GM12865 (cell line): ENCODE measurements around the gene LSM4.

ENCODE experiments used
- DNase-seq: peaks from one replicate; pipeline ENCODE4 v3.0.0; 2010; ENCODE audit warnings: low read depth
- H3K4me3 ChIP-seq: 2 replicates; pipeline ENCODE4 v1.5.1; 2011; ENCODE audit warnings: mild to moderate bottlenecking, low read depth, low read length, control low read depth
- TF ChIP-seq, protein P1 (sequence below): IDR thresholded peaks from 2 replicates; pipeline ENCODE4 v1.5.1; 2011; ENCODE audit warnings: low read length, control low read depth, low read depth, inconsistent platforms; ENCODE audit not compliant: insufficient read depth; ENCODE audit errors: missing control alignments

LSM4 gene

DNA sequence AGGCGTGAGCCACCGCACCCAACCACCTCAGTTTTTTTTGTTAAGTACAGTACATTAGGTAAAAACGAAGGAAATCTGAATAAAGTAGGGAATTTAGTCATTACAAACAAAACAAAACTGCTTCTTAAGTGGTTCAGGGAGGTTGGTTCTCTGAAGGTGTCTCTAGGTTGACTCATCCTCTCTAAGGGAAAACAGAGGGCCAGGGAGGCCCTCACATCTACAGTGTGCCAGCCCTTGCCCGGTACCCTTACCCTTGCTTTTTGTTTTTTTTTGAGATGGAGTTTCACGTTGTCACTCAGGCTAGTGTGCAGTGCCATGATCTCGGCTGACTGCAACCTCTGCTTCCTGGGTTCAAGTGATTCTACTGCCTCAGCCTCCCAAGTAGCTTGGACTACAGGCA, 24.3 kb downstream of the LSM4 start:
- no peak for DNase-seq
- TF ChIP-seq, protein P1, sequence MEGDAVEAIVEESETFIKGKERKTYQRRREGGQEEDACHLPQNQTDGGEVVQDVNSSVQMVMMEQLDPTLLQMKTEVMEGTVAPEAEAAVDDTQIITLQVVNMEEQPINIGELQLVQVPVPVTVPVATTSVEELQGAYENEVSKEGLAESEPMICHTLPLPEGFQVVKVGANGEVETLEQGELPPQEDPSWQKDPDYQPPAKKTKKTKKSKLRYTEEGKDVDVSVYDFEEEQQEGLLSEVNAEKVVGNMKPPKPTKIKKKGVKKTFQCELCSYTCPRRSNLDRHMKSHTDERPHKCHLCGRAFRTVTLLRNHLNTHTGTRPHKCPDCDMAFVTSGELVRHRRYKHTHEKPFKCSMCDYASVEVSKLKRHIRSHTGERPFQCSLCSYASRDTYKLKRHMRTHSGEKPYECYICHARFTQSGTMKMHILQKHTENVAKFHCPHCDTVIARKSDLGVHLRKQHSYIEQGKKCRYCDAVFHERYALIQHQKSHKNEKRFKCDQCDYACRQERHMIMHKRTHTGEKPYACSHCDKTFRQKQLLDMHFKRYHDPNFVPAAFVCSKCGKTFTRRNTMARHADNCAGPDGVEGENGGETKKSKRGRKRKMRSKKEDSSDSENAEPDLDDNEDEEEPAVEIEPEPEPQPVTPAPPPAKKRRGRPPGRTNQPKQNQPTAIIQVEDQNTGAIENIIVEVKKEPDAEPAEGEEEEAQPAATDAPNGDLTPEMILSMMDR, result no peak
- no peak overlapping the region for H3K4me3 ChIP-seq

GRCh38 chr19:18297308-18297707, 25.6 kb downstream of the LSM4 start:
- H3K4me3 ChIP-seq, result no peak overlapping the region
- no peak for DNase-seq
- TF ChIP-seq, protein P1, result no peak

DNA sequence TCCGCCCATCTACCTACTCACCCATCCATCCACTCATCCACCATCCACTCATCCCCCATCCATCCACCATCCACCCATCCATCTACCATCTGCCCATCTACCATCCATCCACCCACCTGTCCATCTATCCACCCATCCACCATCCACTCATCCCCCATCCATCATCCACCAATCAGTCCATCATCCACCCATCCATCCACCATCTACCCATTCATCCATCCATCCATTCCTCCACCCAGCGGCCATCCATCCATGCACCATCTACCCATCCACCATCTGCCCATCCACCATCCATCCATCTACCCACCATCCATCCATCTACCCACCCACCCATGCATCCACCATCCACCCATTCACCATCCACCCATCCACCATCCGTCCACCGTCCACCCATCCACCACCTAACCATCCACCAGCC, 27.8 kb downstream of the LSM4 start:
- DNase-seq, result no peak
- TF ChIP-seq, protein P1, result no peak
- no peak overlapping the region for H3K4me3 ChIP-seq

DNA sequence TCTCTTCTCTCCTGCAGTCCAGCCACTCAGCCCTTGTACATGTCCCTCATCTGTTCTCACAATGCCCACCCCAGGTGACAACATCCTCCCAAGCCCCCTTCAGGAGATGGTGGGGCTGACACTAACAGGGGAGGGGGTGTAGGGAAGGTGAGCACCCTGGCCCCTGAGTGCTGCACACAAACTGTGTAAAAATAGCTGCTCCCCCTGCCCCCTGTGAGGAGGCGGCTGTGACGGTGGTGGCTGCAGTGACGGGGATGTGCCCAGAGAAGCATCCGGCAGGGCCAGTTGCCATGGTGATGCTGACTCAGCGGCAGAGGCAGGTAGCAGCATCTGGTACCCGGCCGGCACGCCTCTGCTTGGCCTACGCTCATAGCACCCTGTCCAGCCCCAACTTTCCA, 28.4 kb downstream of the LSM4 start:
- TF ChIP-seq, protein P1, result no peak
- peak; percentile 70 for DNase-seq
- no peak overlapping the region for H3K4me3 ChIP-seq

- TF ChIP-seq, protein P1, result no peak
- peak overlapping the region; percentile 94 for H3K4me3 ChIP-seq
- no peak for DNase-seq
Observed at GRCh38 chr19:18293642-18294466, 29.0 kb downstream of the LSM4 start.

GRCh38 chr19:18292810-18293641, 29.9 kb downstream of the LSM4 start:
- peak; percentile 67 for DNase-seq
- H3K4me3 ChIP-seq, result peak overlapping the region; percentile 94
- TF ChIP-seq, protein P1, result no peak

- no peak for DNase-seq
- TF ChIP-seq, protein P1, result no peak
Observed at GRCh38 chr19:18292462-18292809, 30.4 kb downstream of the LSM4 start.

More at GRCh38 chr19:18292462-18292809, 30.4 kb downstream of the LSM4 start:
- H3K4me3 ChIP-seq, result peak overlapping the region; percentile 94
